ENCODE data around the gene STK26. TPM values are rescaled to one million over a fixed set of nuclear protein-coding genes. Genes with fewer than 3 reads are reported as not detected.
A peak's percentile ranks its signal among the peaks of the same experiment; 100 is the strongest.

Gene STK26
- total RNA-seq, 3 donors from 2014 or later (not counting 1 experiment from before 2014, with no cell fraction given) = 62.5 to 81.0 (median 66.5) TPM

GRCh38 chrX:132037479-132037993 is 14.4 kb downstream of the STK26 start:
- TF ChIP-seq CTCF (IDR thresholded peaks at IDR 0.05) = no peak
- intact Hi-C loops (cut with micrococcal nuclease) = no loop called here
- peaks cover 10% of the 10 kb centered on the region for H3K4me1 ChIP-seq (ENCODE audit: control insufficient read depth, insufficient read depth, low read length)
- H3K36me3 ChIP-seq (ENCODE audit: control insufficient read depth, insufficient read depth, low read length) = no peaks in the 10 kb centered on the region
- Mint-ChIP-seq H3K4me3 (peak overlapping the region; percentile 58), H3K9me3 (no peaks in the 10 kb centered on the region), H3K27ac (peak overlapping the region; percentile 62 to 82), H3K4me1 (peaks cover 58 to 66% of the 10 kb centered on the region in 2 donors), H3K27me3 (ENCODE audit: low read depth in 2 of 2) (peaks cover 0 to 32% of the 10 kb centered on the region in 2 donors), H3K36me3 (no peaks in the 10 kb centered on the region)
- no peaks in the 10 kb centered on the region for H3K9me3 ChIP-seq (ENCODE audit: control insufficient read depth, insufficient read depth, low read length)
- 21% methylated on average over 2 of the region's 5 CpGs for WGBS (ENCODE audit: insufficient coverage)
- no peaks in the 10 kb centered on the region for H3K27me3 ChIP-seq (ENCODE audit: control insufficient read depth, insufficient read depth, low read length)
- no peak overlapping the region for H3K4me3 ChIP-seq (ENCODE audit: low read length)
- H3K27ac ChIP-seq (ENCODE audit: low read length) = no peak overlapping the region
- no peak for DNase-seq
- ATAC-seq = peak in 1 of 3 donors; percentile 7

- peaks cover 53 to 54% of the 10 kb centered on the region in 2 donors for H3K4me1 Mint-ChIP-seq
- no peak overlapping the region for H3K4me3 ChIP-seq (ENCODE audit: low read length)
- H3K9me3 Mint-ChIP-seq = no peaks in the 10 kb centered on the region
- H3K27me3 ChIP-seq (ENCODE audit: control insufficient read depth, insufficient read depth, low read length) = no peaks in the 10 kb centered on the region
- H3K4me1 ChIP-seq (ENCODE audit: control insufficient read depth, insufficient read depth, low read length) = peaks cover 5% of the 10 kb centered on the region
- H3K36me3 Mint-ChIP-seq = no peaks in the 10 kb centered on the region
- intact Hi-C loops (cut with micrococcal nuclease) = no loop called here
- H3K4me3 Mint-ChIP-seq = no peak overlapping the region
- H3K27ac Mint-ChIP-seq = peak overlapping the region; percentile 16 to 43
- no peak for TF ChIP-seq CTCF (IDR thresholded peaks at IDR 0.05)
- H3K36me3 ChIP-seq (ENCODE audit: control insufficient read depth, insufficient read depth, low read length) = no peaks in the 10 kb centered on the region
- H3K9me3 ChIP-seq (ENCODE audit: control insufficient read depth, insufficient read depth, low read length) = no peaks in the 10 kb centered on the region
- peaks cover 0 to 35% of the 10 kb centered on the region in 2 donors for H3K27me3 Mint-ChIP-seq (ENCODE audit: low read depth in 2 of 2)
- no peak for DNase-seq
- no peak overlapping the region for H3K27ac ChIP-seq (ENCODE audit: low read length)
- WGBS (ENCODE audit: insufficient coverage) = no CpG with 5 or more reads among the region's 2 CpGs
- no peak for ATAC-seq
Measured at GRCh38 chrX:132040066-132040465, 17.0 kb downstream of the STK26 start.

- no peaks in the 10 kb centered on the region for H3K9me3 ChIP-seq (ENCODE audit: control insufficient read depth, insufficient read depth, low read length)
- H3K27ac ChIP-seq (ENCODE audit: low read length) = no peak overlapping the region
- H3K36me3 ChIP-seq (ENCODE audit: control insufficient read depth, insufficient read depth, low read length) = no peaks in the 10 kb centered on the region
- intact Hi-C loops (cut with micrococcal nuclease) = no loop called here
- Mint-ChIP-seq H3K4me3 (no peak overlapping the region), H3K27ac (peak overlapping the region; percentile 4 to 34), H3K36me3 (no peaks in the 10 kb centered on the region), H3K4me1 (peaks cover 55 to 58% of the 10 kb centered on the region in 2 donors), H3K27me3 (ENCODE audit: low read depth in 2 of 2) (peaks cover 0 to 43% of the 10 kb centered on the region in 2 donors), H3K9me3 (no peaks in the 10 kb centered on the region)
- H3K4me1 ChIP-seq (ENCODE audit: control insufficient read depth, insufficient read depth, low read length) = peaks cover 5% of the 10 kb centered on the region
- ATAC-seq (no peak), DNase-seq (no peak)
- H3K27me3 ChIP-seq (ENCODE audit: control insufficient read depth, insufficient read depth, low read length) = no peaks in the 10 kb centered on the region
- no peak overlapping the region for H3K4me3 ChIP-seq (ENCODE audit: low read length)
- TF ChIP-seq CTCF (IDR thresholded peaks at IDR 0.05) = no peak
- 91% methylated on average over 4 of the region's 4 CpGs for WGBS (ENCODE audit: insufficient coverage)
Measured at GRCh38 chrX:132041015-132041414, 17.9 kb downstream of the STK26 start.

DNA sequence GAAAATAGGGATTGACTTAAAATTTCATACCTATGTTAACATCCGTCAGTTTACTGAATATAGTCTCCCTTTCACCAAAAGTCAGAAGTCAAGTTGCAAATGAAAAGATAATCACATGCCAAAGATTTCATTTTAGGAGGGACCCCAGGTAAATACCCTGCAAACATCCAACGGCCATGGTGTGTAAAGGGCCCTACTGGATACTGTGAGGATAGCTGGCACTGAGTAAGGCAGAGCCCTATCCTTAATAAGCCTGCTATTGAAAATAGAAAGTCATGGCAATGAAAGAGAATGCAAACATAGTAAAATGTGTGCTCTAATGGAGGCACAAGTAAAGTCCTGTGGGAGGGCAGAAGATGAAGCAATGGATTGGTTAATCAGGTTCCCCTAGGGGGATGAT is 20.9 kb downstream of the STK26 start:
- no peaks in the 10 kb centered on the region for H3K27me3 ChIP-seq (ENCODE audit: control insufficient read depth, insufficient read depth, low read length)
- Mint-ChIP-seq H3K36me3 (no peaks in the 10 kb centered on the region), H3K27me3 (ENCODE audit: low read depth in 2 of 2) (peaks cover 0 to 35% of the 10 kb centered on the region in 2 donors), H3K27ac (peak overlapping the region; percentile 0 to 30), H3K9me3 (no peaks in the 10 kb centered on the region), H3K4me3 (no peak overlapping the region), H3K4me1 (peaks cover 44 to 56% of the 10 kb centered on the region in 2 donors)
- no peak overlapping the region for H3K4me3 ChIP-seq (ENCODE audit: low read length)
- no peaks in the 10 kb centered on the region for H3K36me3 ChIP-seq (ENCODE audit: control insufficient read depth, insufficient read depth, low read length)
- no peak for TF ChIP-seq CTCF (IDR thresholded peaks at IDR 0.05)
- DNase-seq (no peak), ATAC-seq (no peak)
- H3K27ac ChIP-seq (ENCODE audit: low read length) = no peak overlapping the region
- H3K9me3 ChIP-seq (ENCODE audit: control insufficient read depth, insufficient read depth, low read length) = no peaks in the 10 kb centered on the region
- WGBS (ENCODE audit: insufficient coverage) = 80% methylated on average over 1 of the region's 2 CpGs
- intact Hi-C loops (cut with micrococcal nuclease) = no loop called here
- peaks cover 3% of the 10 kb centered on the region for H3K4me1 ChIP-seq (ENCODE audit: control insufficient read depth, insufficient read depth, low read length)

Measured in natural killer cell (primary cell).